ENCODE data around the gene SLC38A10. TPM values are rescaled to one million over a fixed set of nuclear protein-coding genes. Genes with fewer than 3 reads are reported as not detected.

SLC38A10 gene
- total and polyA plus RNA-seq, 2 of the 13 experiments (the other 11 are each of a cell fraction or from before 2014, with no cell fraction given), result 23.4 to 55.8 TPM

DNA sequence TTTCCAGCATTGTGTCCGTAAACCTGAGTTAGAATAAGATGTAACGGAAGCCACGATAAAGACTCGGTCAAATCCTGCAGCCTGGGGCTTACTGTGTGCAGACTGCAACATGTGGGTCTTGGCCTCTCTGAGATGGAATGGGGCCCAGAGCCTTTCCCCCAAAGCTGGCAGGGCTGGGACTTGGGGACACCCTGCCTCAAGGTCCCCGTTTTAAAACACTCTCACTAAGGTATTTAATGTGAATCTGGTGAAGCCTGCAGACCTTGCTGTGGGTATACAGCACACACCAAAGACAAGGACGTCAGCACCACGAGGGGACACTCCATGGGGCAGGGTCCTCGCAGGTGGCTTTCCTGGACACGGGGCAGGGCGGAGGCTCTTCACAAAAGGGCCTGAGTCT is 53.9 kb downstream of the SLC38A10 start (continued):
- TF ChIP-seq, protein P1, sequence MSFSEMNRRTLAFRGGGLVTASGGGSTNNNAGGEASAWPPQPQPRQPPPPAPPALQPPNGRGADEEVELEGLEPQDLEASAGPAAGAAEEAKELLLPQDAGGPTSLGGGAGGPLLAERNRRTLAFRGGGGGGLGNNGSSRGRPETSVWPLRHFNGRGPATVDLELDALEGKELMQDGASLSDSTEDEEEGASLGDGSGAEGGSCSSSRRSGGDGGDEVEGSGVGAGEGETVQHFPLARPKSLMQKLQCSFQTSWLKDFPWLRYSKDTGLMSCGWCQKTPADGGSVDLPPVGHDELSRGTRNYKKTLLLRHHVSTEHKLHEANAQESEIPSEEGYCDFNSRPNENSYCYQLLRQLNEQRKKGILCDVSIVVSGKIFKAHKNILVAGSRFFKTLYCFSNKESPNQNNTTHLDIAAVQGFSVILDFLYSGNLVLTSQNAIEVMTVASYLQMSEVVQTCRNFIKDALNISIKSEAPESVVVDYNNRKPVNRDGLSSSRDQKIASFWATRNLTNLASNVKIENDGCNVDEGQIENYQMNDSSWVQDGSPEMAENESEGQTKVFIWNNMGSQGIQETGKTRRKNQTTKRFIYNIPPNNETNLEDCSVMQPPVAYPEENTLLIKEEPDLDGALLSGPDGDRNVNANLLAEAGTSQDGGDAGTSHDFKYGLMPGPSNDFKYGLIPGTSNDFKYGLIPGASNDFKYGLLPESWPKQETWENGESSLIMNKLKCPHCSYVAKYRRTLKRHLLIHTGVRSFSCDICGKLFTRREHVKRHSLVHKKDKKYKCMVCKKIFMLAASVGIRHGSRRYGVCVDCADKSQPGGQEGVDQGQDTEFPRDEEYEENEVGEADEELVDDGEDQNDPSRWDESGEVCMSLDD (CRISPR knock-in tag; IDR thresholded peaks at IDR 0.05; ENCODE audit: borderline replicate concordance), result no peak
- TF ChIP-seq ZNF615 (CRISPR knock-in tag; IDR thresholded peaks at IDR 0.05; ENCODE audit: borderline replicate concordance) (no peak), CHD4 (IDR thresholded peaks at IDR 0.05; ENCODE audit: borderline replicate concordance, low read length) (no peak), AKAP8 (CRISPR knock-in tag; IDR thresholded peaks at IDR 0.05) (no peak), ZNF350 (CRISPR knock-in tag; IDR thresholded peaks at IDR 0.05; ENCODE audit: borderline replicate concordance, low read depth) (0 out of 2 replicates have a peak, but pooled peaks have one; percentile 2), SNAPC2 (CRISPR knock-in tag; IDR thresholded peaks at IDR 0.05) (no peak), EED (CRISPR knock-in tag; IDR thresholded peaks at IDR 0.05) (0 out of 2 replicates have a peak, but pooled peaks have one; percentile 6), ZNF790 (CRISPR knock-in tag; IDR thresholded peaks at IDR 0.05; ENCODE audit: borderline replicate concordance) (no peak), ZNF101 (CRISPR knock-in tag; IDR thresholded peaks at IDR 0.05; ENCODE audit: borderline replicate concordance, low read depth) (no peak)
- TF ChIP-seq, protein P2, sequence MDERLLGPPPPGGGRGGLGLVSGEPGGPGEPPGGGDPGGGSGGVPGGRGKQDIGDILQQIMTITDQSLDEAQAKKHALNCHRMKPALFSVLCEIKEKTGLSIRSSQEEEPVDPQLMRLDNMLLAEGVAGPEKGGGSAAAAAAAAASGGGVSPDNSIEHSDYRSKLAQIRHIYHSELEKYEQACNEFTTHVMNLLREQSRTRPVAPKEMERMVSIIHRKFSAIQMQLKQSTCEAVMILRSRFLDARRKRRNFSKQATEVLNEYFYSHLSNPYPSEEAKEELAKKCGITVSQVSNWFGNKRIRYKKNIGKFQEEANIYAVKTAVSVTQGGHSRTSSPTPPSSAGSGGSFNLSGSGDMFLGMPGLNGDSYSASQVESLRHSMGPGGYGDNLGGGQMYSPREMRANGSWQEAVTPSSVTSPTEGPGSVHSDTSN (CRISPR knock-in tag; IDR thresholded peaks at IDR 0.05), result no peak
- TF ChIP-seq, protein P3, sequence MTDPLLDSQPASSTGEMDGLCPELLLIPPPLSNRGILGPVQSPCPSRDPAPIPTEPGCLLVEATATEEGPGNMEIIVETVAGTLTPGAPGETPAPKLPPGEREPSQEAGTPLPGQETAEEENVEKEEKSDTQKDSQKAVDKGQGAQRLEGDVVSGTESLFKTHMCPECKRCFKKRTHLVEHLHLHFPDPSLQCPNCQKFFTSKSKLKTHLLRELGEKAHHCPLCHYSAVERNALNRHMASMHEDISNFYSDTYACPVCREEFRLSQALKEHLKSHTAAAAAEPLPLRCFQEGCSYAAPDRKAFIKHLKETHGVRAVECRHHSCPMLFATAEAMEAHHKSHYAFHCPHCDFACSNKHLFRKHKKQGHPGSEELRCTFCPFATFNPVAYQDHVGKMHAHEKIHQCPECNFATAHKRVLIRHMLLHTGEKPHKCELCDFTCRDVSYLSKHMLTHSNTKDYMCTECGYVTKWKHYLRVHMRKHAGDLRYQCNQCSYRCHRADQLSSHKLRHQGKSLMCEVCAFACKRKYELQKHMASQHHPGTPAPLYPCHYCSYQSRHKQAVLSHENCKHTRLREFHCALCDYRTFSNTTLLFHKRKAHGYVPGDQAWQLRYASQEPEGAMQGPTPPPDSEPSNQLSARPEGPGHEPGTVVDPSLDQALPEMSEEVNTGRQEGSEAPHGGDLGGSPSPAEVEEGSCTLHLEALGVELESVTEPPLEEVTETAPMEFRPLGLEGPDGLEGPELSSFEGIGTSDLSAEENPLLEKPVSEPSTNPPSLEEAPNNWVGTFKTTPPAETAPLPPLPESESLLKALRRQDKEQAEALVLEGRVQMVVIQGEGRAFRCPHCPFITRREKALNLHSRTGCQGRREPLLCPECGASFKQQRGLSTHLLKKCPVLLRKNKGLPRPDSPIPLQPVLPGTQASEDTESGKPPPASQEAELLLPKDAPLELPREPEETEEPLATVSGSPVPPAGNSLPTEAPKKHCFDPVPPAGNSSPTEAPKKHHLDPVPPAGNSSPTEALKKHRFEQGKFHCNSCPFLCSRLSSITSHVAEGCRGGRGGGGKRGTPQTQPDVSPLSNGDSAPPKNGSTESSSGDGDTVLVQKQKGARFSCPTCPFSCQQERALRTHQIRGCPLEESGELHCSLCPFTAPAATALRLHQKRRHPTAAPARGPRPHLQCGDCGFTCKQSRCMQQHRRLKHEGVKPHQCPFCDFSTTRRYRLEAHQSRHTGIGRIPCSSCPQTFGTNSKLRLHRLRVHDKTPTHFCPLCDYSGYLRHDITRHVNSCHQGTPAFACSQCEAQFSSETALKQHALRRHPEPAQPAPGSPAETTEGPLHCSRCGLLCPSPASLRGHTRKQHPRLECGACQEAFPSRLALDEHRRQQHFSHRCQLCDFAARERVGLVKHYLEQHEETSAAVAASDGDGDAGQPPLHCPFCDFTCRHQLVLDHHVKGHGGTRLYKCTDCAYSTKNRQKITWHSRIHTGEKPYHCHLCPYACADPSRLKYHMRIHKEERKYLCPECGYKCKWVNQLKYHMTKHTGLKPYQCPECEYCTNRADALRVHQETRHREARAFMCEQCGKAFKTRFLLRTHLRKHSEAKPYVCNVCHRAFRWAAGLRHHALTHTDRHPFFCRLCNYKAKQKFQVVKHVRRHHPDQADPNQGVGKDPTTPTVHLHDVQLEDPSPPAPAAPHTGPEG (CRISPR knock-in tag; IDR thresholded peaks at IDR 0.05), result no peak
- TF ChIP-seq, protein P4, sequence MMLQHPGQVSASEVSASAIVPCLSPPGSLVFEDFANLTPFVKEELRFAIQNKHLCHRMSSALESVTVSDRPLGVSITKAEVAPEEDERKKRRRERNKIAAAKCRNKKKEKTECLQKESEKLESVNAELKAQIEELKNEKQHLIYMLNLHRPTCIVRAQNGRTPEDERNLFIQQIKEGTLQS (CRISPR knock-in tag; IDR thresholded peaks at IDR 0.05), result no peak
- TF ChIP-seq, protein P5, sequence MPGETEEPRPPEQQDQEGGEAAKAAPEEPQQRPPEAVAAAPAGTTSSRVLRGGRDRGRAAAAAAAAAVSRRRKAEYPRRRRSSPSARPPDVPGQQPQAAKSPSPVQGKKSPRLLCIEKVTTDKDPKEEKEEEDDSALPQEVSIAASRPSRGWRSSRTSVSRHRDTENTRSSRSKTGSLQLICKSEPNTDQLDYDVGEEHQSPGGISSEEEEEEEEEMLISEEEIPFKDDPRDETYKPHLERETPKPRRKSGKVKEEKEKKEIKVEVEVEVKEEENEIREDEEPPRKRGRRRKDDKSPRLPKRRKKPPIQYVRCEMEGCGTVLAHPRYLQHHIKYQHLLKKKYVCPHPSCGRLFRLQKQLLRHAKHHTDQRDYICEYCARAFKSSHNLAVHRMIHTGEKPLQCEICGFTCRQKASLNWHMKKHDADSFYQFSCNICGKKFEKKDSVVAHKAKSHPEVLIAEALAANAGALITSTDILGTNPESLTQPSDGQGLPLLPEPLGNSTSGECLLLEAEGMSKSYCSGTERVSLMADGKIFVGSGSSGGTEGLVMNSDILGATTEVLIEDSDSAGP (CRISPR knock-in tag; IDR thresholded peaks at IDR 0.05; ENCODE audit: borderline replicate concordance), result 0 out of 2 replicates have a peak, but pooled peaks have one; percentile 15
- TF ChIP-seq, protein P6, sequence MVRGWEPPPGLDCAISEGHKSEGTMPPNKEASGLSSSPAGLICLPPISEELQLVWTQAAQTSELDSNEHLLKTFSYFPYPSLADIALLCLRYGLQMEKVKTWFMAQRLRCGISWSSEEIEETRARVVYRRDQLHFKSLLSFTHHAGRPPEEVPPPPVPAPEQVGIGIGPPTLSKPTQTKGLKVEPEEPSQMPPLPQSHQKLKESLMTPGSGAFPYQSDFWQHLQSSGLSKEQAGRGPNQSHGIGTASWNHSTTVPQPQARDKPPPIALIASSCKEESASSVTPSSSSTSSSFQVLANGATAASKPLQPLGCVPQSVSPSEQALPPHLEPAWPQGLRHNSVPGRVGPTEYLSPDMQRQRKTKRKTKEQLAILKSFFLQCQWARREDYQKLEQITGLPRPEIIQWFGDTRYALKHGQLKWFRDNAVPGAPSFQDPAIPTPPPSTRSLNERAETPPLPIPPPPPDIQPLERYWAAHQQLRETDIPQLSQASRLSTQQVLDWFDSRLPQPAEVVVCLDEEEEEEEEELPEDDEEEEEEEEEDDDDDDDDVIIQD (CRISPR knock-in tag; IDR thresholded peaks at IDR 0.05; ENCODE audit: low read depth), result no peak

Measured in HepG2 (cell line).